ENCODE measurements around the gene GLRB.
A peak's percentile ranks its signal among the peaks of the same experiment; 100 is the strongest.
"Not testable (repeated sequence)": the region's sequence is repeated elsewhere in the genome, so short reads cannot be mapped to it uniquely, and the experiment has no call there.

The GLRB gene

GRCh38 chr4:157075811-157076577, at the start of gene GLRB:
Gene GLRB (plus strand): TSS chr4:157076150. CDS start chr4:157078025, 1,875 bp downstream.
- no peak for DNase-seq

- no peak for DNase-seq
Measured at GRCh38 chr4:157035471-157035870, 40.5 kb upstream of the GLRB start.

GRCh38 chr4:157040405-157040804, 35.5 kb upstream of the GLRB start:
- DNase-seq, result no peak

- no peak for DNase-seq
Measured at GRCh38 chr4:157043131-157043530, 32.8 kb upstream of the GLRB start.

DNA sequence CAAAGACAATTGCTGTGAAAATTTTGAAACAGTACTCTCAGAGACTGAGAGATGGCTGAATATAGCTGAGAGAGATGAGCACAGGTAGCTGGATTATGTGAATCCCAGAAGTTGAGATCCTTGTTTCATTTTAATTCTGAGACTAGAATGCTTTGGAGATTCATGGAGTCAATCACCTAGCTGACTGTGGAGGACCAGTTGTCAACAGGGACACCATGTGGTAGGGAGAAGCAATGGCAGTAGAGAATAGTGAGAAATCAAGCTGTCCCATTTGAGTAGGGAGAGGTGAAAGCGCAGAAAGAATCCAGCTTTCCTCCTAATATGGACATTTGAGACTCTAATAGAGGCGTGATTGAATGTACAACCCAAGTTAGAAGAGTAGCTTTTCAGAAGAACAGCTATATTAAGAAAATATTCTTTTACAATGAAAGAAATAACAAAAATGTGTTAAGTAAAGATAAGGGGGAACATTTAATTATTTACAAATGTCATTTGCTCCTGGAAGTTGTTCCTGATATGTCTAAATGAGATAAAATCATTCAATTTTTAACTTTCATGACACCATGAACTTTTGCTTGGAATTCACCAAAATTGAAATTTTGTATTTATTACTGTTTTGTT, 30.3 kb upstream of the GLRB start:
- DNase-seq, result peak; percentile 22 to 35

DNA sequence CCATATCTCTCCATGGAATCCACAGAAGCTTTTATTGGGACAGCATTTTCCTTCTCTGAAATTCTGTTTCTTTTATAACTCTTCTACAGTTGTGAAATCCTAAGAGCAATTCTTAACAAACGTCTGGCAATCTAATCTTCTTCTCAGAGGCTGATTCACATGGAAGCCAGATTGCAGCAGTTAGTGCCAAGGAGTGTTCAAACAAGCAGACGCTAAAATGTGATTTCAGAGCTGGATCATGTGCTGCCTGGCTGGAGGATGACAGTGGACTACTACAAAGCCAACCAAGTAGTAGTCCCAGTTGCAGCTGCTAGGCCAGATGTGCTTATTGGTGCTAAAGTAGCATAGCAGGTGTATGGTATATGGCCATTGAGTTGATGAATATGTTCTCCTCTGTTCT, 27.7 kb upstream of the GLRB start:
- no peak for DNase-seq

DNA sequence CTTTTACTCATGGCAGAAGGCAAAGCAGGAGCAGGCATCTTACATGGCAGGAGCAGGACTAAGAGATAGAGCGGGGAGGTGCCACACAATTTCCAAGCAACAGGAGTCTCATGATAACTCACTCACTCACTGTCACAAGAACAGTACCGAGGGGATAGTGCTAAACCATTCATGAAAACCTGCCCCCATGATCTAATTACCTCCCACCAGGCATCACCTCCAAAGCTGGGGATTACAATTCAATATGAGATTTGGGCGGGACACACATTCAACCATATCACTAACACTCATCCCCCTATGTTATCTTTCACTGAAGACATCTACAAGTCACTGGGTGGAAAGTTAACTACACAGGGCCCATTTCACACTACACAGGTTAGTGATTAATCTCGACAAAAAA, 25.4 kb upstream of the GLRB start:
- no peak for DNase-seq

- DNase-seq, result no peak
Measured at GRCh38 chr4:157052429-157053040, 23.4 kb upstream of the GLRB start.

DNA sequence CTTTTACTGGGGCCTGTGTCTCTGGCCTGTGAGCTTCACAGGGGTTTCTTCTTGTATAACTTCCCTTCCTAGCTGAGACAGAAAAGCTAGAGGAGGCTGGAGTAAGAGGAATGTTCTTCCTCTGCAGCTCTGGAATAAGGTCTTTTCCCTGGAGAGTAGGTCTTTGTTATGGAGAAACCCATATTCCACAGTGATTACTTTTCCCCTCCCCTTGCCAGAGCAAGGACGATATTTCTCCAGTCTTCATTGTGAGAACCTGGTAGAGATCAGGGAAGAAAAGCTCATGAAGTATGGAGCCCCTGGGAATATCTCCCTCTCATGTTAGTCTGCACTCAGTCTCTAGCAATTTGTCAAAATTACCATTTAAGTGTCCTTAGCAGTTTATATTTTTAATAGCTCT, 18.7 kb upstream of the GLRB start:
- DNase-seq, result no peak

DNA sequence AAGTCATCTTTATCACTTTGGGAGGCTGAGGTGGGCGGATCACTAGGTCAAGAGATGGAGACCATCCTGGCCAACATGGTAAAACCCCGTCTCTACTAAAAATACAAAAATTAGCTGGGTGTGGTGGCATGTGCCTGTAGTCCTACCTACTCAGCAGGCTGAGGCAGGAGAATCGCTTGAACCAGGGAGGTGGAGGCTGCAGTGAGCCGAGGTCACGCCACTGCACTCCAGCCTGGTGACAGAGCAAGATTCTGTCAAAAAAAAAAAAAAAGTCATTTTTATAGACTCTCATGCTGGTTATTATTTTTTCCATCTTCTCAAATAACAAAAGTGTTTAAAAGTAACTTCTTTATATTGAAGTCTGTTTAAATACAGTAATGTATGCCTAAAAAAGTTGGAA, 17.1 kb upstream of the GLRB start:
- not testable (repeated sequence) for DNase-seq

DNA sequence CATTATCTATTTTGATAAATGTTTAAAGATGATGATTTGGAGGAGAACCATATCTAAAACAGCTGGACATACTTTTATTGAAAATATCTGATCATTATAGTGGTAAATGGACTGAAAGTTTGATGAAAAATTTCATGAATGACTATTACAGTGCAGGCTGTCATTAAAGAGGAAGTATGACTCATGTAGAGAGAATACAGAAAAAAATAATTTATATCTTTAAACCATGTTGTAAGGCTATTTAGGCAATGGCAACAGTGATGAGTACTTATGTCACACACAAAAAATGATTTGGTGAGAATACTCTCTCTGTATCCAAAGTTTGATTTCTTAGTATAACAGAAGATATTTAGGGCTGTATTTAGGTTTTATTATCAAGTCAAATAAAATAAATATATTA, 3.9 kb upstream of the GLRB start:
- DNase-seq, result no peak

DNA sequence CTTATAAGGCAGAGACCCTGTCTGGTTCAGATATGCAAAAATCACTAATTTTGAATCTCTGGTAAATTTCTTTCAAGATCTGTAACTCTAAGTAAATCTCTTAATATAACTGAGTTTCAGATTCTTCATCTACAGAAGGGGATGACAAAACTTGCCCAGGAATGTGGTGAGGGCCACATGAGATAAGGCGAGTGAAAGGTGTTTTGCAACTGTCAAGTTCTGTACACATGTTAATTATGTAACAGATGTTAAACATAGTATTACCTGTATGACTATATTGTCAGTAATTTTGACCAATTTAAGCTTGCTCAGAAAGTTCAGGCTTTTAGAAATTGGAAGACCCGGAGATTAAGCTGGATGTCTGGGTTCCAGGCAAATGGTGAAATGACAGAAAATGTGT, 549 bp upstream of the GLRB start:
- DNase-seq, result no peak

DNA sequence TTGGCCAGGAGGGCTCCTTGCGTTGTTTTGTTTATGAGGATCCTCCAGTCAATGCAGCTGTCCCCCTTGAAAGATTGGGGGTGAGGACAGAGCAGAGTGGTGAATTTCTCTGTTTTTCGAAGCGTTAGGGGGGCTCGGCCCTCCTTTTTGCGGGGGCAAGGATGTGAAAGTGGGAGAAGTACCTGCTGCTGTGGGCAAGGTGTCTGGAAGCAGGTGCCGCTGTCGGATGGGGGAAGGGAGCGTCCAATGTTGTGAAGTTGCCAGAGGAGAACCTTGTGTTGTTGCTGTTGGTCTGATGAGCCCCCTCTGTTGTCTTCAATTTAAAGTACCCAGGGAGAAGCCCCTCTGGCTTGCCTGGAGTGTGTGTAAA, 613 bp downstream of the GLRB start:
- DNase-seq, result no peak

DNA sequence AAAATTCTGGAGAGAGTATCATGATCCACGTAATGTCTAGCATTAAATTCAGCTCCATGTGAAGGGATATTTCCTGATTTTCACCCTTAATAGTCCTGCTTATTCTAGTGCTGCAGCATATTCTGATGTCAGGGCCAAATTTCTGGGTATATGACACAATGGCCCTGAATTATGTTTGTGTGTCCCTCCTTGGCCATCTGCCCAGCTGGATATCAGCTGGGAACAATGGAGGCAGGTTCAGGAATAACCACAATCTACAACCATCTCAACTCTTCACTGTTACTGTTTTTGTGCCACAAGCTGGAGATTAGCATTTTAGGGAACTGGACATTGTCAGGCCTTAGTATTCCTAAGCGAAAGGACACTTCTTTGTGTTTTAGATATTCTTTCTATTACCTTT, 3.5 kb downstream of the GLRB start:
- no peak for DNase-seq

DNA sequence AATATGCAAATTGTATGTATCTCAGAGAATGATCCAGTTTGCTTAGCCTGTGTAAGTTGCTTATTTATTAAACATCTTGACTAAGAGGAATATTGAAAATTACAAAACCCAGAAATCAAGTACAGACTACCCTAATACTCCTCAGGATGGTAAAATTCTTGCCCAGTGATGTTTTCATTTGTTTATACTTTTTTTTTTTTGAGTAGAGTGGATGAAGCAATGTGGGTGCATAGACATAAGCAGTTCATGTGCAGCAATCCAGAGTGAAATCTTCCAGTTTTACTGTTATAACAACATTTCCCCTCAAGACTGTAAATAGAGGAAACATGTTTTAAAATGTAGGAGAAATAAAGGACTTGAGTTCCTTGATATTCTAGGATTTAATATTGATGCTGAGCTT, 4.7 kb downstream of the GLRB start:
- no peak for DNase-seq

DNA sequence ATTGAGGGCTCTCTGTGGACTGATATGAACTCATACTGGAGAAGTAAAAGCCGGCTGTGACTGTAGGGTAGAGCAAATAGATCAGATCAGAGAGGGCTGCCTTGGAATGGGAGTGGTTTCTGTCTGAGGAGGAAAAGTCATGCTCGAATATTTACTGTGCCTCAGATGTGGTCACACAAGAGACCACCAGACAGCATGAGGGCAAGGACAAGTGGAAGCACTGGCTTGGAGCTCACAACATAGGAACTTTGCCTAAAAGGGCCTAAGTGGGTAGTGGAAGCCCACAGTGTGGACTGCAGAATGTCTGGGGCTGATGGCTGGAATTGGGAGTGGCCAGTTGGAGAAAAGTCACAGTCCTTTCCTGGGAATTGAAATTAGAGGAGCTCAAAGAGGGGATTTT, 19.8 kb downstream of the GLRB start:
- no peak for DNase-seq

GRCh38 chr4:157096439-157096838, 20.5 kb downstream of the GLRB start:
- no peak for DNase-seq

DNA sequence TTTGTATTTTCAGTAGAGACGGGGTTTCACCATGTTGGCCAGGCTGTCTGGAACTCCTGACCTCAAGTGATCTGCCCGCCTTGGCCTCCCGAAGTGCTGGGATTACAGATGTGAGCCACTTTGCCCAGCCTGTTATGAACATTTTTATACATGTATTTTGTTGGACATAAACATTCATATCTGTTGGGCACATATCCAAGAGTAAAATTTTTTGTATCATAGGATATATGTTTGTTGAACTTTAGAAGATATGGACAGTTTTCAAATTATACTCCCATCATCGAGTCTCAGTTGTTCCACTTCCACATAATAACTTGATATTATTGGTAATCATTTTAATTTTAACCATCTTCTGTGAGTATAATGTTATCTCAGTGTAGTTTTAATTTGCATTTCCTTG, 23.6 kb downstream of the GLRB start:
- DNase-seq, result no peak

- DNase-seq, result no peak
Measured at GRCh38 chr4:157104541-157104940, 28.6 kb downstream of the GLRB start.

GRCh38 chr4:157114671-157115070, 38.7 kb downstream of the GLRB start:
- no peak for DNase-seq

DNA sequence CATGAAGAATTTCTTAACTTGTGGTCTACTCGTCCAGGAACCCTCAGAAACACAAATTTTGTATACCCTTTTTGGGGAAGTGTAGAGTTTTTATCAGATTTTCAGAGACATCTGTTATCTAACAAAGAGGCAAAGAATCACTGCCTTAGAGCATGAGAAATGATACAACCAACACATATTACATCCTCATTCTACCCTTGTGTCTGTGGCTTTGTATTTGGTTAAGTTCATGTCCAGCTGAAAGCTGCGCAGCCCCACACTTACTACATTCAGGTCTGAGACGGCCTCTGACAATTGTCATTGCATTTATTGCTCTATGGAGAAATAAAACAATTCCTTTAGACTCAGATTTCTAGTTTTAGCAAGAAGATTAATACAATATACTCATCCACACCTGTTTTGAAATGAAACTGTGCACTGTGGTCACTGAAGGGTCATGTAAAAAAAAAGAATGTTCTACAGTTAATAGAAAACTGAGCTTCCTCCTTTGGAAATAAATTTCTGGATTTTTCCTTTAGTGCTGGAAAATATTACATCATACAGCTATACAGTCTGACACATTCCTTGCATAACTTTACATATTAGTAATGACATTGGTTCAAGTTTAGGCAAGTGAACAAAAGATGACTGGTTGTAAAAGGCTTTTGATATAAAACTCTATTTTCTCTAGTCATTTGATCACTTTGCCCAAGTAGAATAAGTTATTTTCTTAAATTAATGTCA, 39.8 kb downstream of the GLRB start:
- DNase-seq, result no peak

- no peak for DNase-seq
Measured at GRCh38 chr4:157121401-157121800, 45.5 kb downstream of the GLRB start.

- DNase-seq, result no peak
Measured at GRCh38 chr4:157127571-157127970, 51.6 kb downstream of the GLRB start.

DNA sequence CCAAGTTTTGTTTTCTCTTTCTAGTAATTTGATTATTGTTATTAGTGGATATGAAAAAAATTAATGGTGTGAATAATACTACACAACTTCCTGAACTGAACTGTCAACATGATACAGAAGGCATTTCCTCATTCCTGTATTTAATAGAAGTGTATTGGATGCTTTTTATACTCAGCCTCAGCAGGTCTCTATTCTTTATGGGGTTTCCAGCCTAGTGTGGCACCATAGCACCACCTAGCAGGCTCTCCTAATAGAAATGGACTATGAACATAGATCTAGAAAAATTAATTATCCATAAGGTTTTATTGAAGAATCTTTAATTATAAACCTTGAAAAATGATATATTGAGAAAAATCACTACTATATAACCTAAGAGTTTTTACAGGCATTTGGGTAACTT, 52.4 kb downstream of the GLRB start:
- no peak for DNase-seq
